ENCODE data around the gene GPR89A. TPM values are rescaled to one million over a fixed set of nuclear protein-coding genes. Genes with fewer than 3 reads are reported as not detected.
A peak's percentile ranks its signal among the peaks of the same experiment; 100 is the strongest.

GPR89A gene
- polyA plus RNA-seq, 1 donor (not counting 4 experiments of a cell fraction or from before 2014, with no cell fraction given) = 22.8 TPM

GRCh38 chr1:145688924-145689323, 81.1 kb downstream of the GPR89A start:
- Histone ChIP-seq H3K4me2 (ENCODE audit: control insufficient read depth, extremely low read depth, insufficient read depth, low read depth, low read length) (no peak overlapping the region), H3K9me3 (ENCODE audit: control insufficient read depth, low read depth, low read length) (no peaks in the 10 kb centered on the region), H3K36me3 (ENCODE audit: control insufficient read depth in 2 of 2, extremely low read depth in 1 of 2, insufficient read depth in 2 of 2, low read length in 2 of 2) (no peaks in the 10 kb centered on the region), H3K9ac (ENCODE audit: control insufficient read depth, extremely low read depth, insufficient read depth, low read length) (no peak overlapping the region), H3K79me2 (ENCODE audit: control insufficient read depth, insufficient read depth, low read length) (no peaks in the 10 kb centered on the region), H3K9me1 (ENCODE audit: control insufficient read depth, extremely low read depth, insufficient read depth, low read length) (no peaks in the 10 kb centered on the region), H3K4me3 (ENCODE audit: control insufficient read depth in 2 of 3, extremely low read depth in 1 of 3, insufficient read depth in 2 of 3, low read depth in 1 of 3, low read length in 3 of 3) (no peak overlapping the region), H3K27me3 (ENCODE audit: control insufficient read depth, extremely low read depth, insufficient read depth, low read length) (no peaks in the 10 kb centered on the region), H2AFZ (ENCODE audit: control insufficient read depth, low read length) (no peak overlapping the region), H3K4me1 (ENCODE audit: control insufficient read depth, extremely low read depth, insufficient read depth, low read length) (peaks cover 26% of the 10 kb centered on the region), H3K27ac (ENCODE audit: control insufficient read depth, insufficient read depth, low read length) (no peak overlapping the region), H4K20me1 (ENCODE audit: control insufficient read depth, extremely low read depth, insufficient read depth, low read length) (no peaks in the 10 kb centered on the region)
- DNase-seq (ENCODE audit: low read depth, low spot score) (no peak), FAIRE-seq (no peak)
- dilution Hi-C loops (cut with MboI; ENCODE audit: extremely low pct_ligation_motif_present, low sequenced_read_pairs) = no loop called here
- no peak for TF ChIP-seq EZH2 (IDR thresholded peaks at IDR 0.05; ENCODE audit: low read length)
- TF ChIP-seq CTCF (optimal IDR thresholded peaks at IDR 0.05 in 1 of 3, IDR thresholded peaks at IDR 0.05 in 1 of 3, conservative IDR thresholded peaks at IDR 0.05 in 1 of 3; ENCODE audit: extremely low read depth in 1 of 3, insufficient read depth in 2 of 3, low read length in 3 of 3) = no peak

- Histone ChIP-seq H3K36me3 (ENCODE audit: control insufficient read depth in 2 of 2, extremely low read depth in 1 of 2, insufficient read depth in 2 of 2, low read length in 2 of 2) (no peaks in the 10 kb centered on the region), H3K9me3 (ENCODE audit: control insufficient read depth, low read depth, low read length) (no peaks in the 10 kb centered on the region), H3K4me3 (ENCODE audit: control insufficient read depth in 2 of 3, extremely low read depth in 1 of 3, insufficient read depth in 2 of 3, low read depth in 1 of 3, low read length in 3 of 3) (no peak overlapping the region), H3K9ac (ENCODE audit: control insufficient read depth, extremely low read depth, insufficient read depth, low read length) (no peak overlapping the region), H3K9me1 (ENCODE audit: control insufficient read depth, extremely low read depth, insufficient read depth, low read length) (no peaks in the 10 kb centered on the region), H3K4me1 (ENCODE audit: control insufficient read depth, extremely low read depth, insufficient read depth, low read length) (peaks cover 26% of the 10 kb centered on the region), H3K27ac (ENCODE audit: control insufficient read depth, insufficient read depth, low read length) (no peak overlapping the region), H3K4me2 (ENCODE audit: control insufficient read depth, extremely low read depth, insufficient read depth, low read depth, low read length) (no peak overlapping the region), H4K20me1 (ENCODE audit: control insufficient read depth, extremely low read depth, insufficient read depth, low read length) (no peaks in the 10 kb centered on the region), H3K79me2 (ENCODE audit: control insufficient read depth, insufficient read depth, low read length) (no peaks in the 10 kb centered on the region), H3K27me3 (ENCODE audit: control insufficient read depth, extremely low read depth, insufficient read depth, low read length) (no peaks in the 10 kb centered on the region), H2AFZ (ENCODE audit: control insufficient read depth, low read length) (no peak overlapping the region)
- DNase-seq (ENCODE audit: low read depth, low spot score) (no peak), FAIRE-seq (peak; percentile 5)
- dilution Hi-C loops (cut with MboI; ENCODE audit: extremely low pct_ligation_motif_present, low sequenced_read_pairs) = no loop called here
- no peak for TF ChIP-seq EZH2 (IDR thresholded peaks at IDR 0.05; ENCODE audit: low read length)
- TF ChIP-seq CTCF (optimal IDR thresholded peaks at IDR 0.05 in 1 of 3, IDR thresholded peaks at IDR 0.05 in 1 of 3, conservative IDR thresholded peaks at IDR 0.05 in 1 of 3; ENCODE audit: extremely low read depth in 1 of 3, insufficient read depth in 2 of 3, low read length in 3 of 3) = no peak
Measured at GRCh38 chr1:145689922-145690321, 82.1 kb downstream of the GPR89A start.

Data from keratinocyte (primary cell).